ENCODE measurements around the gene SMIM5. TPM values are rescaled to one million over a fixed set of nuclear protein-coding genes. Genes with fewer than 3 reads are reported as not detected.
A peak's percentile ranks its signal among the peaks of the same experiment; 100 is the strongest.

Gene SMIM5
- total and polyA plus RNA-seq, 2 of the 13 experiments (the other 11 are each of a cell fraction or from before 2014, with no cell fraction given): not detected

DNA sequence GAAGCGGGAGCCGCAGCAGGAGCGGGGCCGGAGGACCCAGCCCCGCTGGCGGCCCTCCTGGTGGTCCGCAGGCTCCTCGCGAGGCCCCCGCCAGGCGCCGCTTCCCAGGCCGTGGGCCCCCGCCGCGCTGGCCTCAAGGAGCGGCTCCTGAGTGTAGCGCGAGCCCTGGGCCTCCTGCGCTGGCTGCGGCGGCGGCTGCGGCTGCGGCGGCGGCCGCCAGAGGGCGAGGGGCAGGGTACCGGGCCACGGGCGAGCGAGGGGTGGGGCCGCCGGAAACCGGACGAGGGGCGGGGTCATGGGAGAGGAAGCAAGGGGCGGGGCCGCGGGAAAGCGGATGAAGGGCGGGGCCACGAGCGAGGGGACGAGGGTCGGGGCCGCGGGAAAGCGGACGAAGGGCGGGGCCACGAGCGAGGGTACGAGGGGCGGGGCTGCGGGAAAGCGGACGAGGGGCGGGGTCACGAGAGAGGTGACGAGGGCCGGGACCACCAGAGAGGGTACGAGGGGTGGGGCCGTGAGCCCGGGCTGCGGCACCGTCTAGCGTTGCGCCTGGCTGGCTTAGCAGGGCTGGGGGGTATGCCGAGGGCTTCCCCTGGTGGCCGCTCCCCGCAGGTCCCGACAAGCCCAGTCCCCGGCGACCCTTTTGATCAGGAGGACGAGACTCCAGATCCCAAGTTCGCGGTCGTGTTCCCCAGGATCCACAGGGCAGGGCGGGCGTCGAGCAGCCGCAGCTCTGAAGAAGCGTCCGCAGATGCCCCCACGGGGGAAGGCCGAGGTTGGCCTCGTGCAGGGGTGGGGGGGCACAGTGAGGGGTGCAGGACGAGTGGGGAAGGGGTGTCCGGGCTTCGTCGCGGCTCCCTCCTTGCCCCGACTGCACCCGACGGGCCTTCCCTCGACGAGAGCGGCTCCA lies 44.0 kb upstream of the SMIM5 start:
- intact Hi-C loops (cut with micrococcal nuclease; ENCODE audit: unreplicated experiment): loop anchor here (5.0 kb wide), 1 partner anchor 62 kb away; the partner anchor contains the start of gene LLGL2
- Histone ChIP-seq H3K4me2 (ENCODE audit: low read depth, low read length) (peak overlapping the region; percentile 71), H4K20me1 (ENCODE audit: insufficient read depth, low read length) (no peaks in the 10 kb centered on the region), H3K36me3 (replicated peaks in 1 of 2; ENCODE audit: control insufficient read depth in 1 of 2, insufficient read depth in 2 of 2, low read length in 2 of 2) (no peaks in the 10 kb centered on the region), H3K27ac (ENCODE audit: extremely low read length, insufficient read depth, low read length) (no peak overlapping the region), H3K27me3 (ENCODE audit: control insufficient read depth in 1 of 2, insufficient read depth in 2 of 2, low read length in 2 of 2) (peaks cover 7 to 15% of the 10 kb centered on the region in 2 experiments; a peak in 4 of 5 replicates), H3K79me2 (ENCODE audit: insufficient read depth, low read length) (no peaks in the 10 kb centered on the region), H3K4me1 (ENCODE audit: insufficient read depth, low read length) (peaks cover 40% of the 10 kb centered on the region), H2AFZ (ENCODE audit: low read length) (no peak overlapping the region), H3K9ac (ENCODE audit: insufficient read depth, low read depth, low read length) (peak overlapping the region; percentile 57), H3K4me3 (replicated peaks in 1 of 3; ENCODE audit: insufficient read depth in 1 of 3, low read depth in 2 of 3, low read length in 3 of 3) (peak overlapping the region; percentile 36 to 75 (median 72); a peak in 5 of 6 replicates), H3K9me3 (ENCODE audit: low read length) (no peaks in the 10 kb centered on the region)
- in situ Hi-C loops (cut with HindIII; ENCODE audit: extremely low pct_ligation_motif_present, low pct_unique_long_range_greater_than_20kb): no loop called here
- FAIRE-seq: no peak
- no TSS peak for BruUV-seq (replicated peaks)
- DNase-seq (ENCODE audit: low spot score): peak; percentile 78
- CTCF ChIA-PET (ENCODE audit: low intra/inter-chr PET ratio, low total read pairs): interaction anchor here (0.6 to 1.5 kb wide), 6 partner anchors 14 to 160 kb away, joined by 3 to 7 read pairs (median 4); partner anchors contain the start of genes CASKIN2, LLGL2 and TSEN54
- peak; percentile 79 for ATAC-seq
- 21% methylated on average over 81 of the region's 100 CpGs for WGBS (ENCODE audit: low lambda C conversion rate)
- POLR2A ChIA-PET: interaction anchor here (1.2 kb wide), 1 partner anchor 8 kb away, joined by 3 read pairs; no protein-coding TSS in a partner anchor
- TF ChIP-seq ZSCAN9 (CRISPR knock-in tag; IDR thresholded peaks at IDR 0.05; ENCODE audit: borderline replicate concordance): no peak
- TF ChIP-seq CENPT (CRISPR knock-in tag; IDR thresholded peaks at IDR 0.05; ENCODE audit: low read depth): no peak
- no peak for TF ChIP-seq HDAC6 (IDR thresholded peaks at IDR 0.05; ENCODE audit: low read depth, low read length)
- TF ChIP-seq, protein P1, sequence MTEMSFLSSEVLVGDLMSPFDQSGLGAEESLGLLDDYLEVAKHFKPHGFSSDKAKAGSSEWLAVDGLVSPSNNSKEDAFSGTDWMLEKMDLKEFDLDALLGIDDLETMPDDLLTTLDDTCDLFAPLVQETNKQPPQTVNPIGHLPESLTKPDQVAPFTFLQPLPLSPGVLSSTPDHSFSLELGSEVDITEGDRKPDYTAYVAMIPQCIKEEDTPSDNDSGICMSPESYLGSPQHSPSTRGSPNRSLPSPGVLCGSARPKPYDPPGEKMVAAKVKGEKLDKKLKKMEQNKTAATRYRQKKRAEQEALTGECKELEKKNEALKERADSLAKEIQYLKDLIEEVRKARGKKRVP (CRISPR knock-in tag; IDR thresholded peaks at IDR 0.05): no peak
- TF ChIP-seq ZNF121 (CRISPR knock-in tag; IDR thresholded peaks at IDR 0.05): no peak; the same call in 1 of the 2 replicates
- no peak for TF ChIP-seq ATF7 (IDR thresholded peaks at IDR 0.05)
- no peak for TF ChIP-seq ATF7 (CRISPR knock-in tag; IDR thresholded peaks at IDR 0.05)
- TF ChIP-seq, protein P2, sequence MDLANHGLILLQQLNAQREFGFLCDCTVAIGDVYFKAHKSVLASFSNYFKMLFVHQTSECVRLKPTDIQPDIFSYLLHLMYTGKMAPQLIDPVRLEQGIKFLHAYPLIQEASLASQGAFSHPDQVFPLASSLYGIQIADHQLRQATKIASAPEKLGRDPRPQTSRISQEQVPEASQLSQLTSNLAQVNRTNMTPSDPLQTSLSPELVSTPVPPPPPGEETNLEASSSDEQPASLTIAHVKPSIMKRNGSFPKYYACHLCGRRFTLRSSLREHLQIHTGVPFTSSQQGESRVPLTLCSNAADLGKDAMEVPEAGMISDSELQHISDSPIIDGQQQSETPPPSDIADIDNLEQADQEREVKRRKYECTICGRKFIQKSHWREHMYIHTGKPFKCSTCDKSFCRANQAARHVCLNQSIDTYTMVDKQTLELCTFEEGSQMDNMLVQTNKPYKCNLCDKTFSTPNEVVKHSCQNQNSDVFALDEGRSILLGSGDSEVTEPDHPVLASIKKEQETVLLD (CRISPR knock-in tag; IDR thresholded peaks at IDR 0.05; ENCODE audit: low read depth): 0 out of 2 replicates have a peak, but pooled peaks have one; percentile 30
- TF ChIP-seq, protein P3, sequence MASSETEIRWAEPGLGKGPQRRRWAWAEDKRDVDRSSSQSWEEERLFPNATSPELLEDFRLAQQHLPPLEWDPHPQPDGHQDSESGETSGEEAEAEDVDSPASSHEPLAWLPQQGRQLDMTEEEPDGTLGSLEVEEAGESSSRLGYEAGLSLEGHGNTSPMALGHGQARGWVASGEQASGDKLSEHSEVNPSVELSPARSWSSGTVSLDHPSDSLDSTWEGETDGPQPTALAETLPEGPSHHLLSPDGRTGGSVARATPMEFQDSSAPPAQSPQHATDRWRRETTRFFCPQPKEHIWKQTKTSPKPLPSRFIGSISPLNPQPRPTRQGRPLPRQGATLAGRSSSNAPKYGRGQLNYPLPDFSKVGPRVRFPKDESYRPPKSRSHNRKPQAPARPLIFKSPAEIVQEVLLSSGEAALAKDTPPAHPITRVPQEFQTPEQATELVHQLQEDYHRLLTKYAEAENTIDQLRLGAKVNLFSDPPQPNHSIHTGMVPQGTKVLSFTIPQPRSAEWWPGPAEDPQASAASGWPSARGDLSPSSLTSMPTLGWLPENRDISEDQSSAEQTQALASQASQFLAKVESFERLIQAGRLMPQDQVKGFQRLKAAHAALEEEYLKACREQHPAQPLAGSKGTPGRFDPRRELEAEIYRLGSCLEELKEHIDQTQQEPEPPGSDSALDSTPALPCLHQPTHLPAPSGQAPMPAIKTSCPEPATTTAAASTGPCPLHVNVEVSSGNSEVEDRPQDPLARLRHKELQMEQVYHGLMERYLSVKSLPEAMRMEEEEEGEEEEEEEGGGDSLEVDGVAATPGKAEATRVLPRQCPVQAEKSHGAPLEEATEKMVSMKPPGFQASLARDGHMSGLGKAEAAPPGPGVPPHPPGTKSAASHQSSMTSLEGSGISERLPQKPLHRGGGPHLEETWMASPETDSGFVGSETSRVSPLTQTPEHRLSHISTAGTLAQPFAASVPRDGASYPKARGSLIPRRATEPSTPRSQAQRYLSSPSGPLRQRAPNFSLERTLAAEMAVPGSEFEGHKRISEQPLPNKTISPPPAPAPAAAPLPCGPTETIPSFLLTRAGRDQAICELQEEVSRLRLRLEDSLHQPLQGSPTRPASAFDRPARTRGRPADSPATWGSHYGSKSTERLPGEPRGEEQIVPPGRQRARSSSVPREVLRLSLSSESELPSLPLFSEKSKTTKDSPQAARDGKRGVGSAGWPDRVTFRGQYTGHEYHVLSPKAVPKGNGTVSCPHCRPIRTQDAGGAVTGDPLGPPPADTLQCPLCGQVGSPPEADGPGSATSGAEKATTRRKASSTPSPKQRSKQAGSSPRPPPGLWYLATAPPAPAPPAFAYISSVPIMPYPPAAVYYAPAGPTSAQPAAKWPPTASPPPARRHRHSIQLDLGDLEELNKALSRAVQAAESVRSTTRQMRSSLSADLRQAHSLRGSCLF (CRISPR knock-in tag; IDR thresholded peaks at IDR 0.05; ENCODE audit: borderline replicate concordance): no peak
- TF ChIP-seq RXRB (CRISPR knock-in tag; IDR thresholded peaks at IDR 0.05; ENCODE audit: borderline replicate concordance): no peak
- TF ChIP-seq, protein P4, sequence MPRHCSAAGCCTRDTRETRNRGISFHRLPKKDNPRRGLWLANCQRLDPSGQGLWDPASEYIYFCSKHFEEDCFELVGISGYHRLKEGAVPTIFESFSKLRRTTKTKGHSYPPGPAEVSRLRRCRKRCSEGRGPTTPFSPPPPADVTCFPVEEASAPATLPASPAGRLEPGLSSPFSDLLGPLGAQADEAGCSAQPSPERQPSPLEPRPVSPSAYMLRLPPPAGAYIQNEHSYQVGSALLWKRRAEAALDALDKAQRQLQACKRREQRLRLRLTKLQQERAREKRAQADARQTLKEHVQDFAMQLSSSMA (CRISPR knock-in tag; IDR thresholded peaks at IDR 0.05): 0 out of 2 replicates have a peak, but pooled peaks have one; percentile 52
- TF ChIP-seq ZNF501 (CRISPR knock-in tag; IDR thresholded peaks at IDR 0.05): no peak
- peak; percentile 73 for TF ChIP-seq RNF2 (conservative IDR thresholded peaks at IDR 0.05; ENCODE audit: low read depth)
- TF ChIP-seq ZNF101 (CRISPR knock-in tag; IDR thresholded peaks at IDR 0.05; ENCODE audit: borderline replicate concordance, low read depth): no peak
- TF ChIP-seq SUZ12 (IDR thresholded peaks at IDR 0.05; ENCODE audit: low read depth, low read length): no peak

Data from HepG2 (cell line).